GM18861 (cell line): ENCODE results near the gene RING1.

Experiments used
- ATAC-seq: cut with Tn5 transposase; IDR thresholded peaks from one replicate; pipeline ENCODE4 v1.9.1; 2021; ENCODE audit not compliant: unreplicated experiment

The RING1 gene

GRCh38 chr6:33208091-33208967 lies at the start of gene RING1:
RING1 (plus strand) TSS chr6:33208500; CDS start chr6:33208823, 323 bp downstream.
- ATAC-seq = peak; percentile 39

- ATAC-seq = no peak
Observed at GRCh38 chr6:33160096-33160495, 48.2 kb upstream of the RING1 start.

GRCh38 chr6:33160728-33161344 lies 47.5 kb upstream of the RING1 start:
- no peak for ATAC-seq

GRCh38 chr6:33161354-33162331 lies 46.7 kb upstream of the RING1 start:
- ATAC-seq = no peak

- ATAC-seq = no peak
Observed at GRCh38 chr6:33163540-33163939, 44.8 kb upstream of the RING1 start.

- ATAC-seq = no peak
Observed at GRCh38 chr6:33164176-33164575, 44.1 kb upstream of the RING1 start.

GRCh38 chr6:33164665-33165373 lies 43.5 kb upstream of the RING1 start:
- no peak for ATAC-seq

- ATAC-seq = no peak
Observed at GRCh38 chr6:33165581-33166258, 42.6 kb upstream of the RING1 start.

- ATAC-seq = no peak
Observed at GRCh38 chr6:33166363-33166762, 41.9 kb upstream of the RING1 start.

GRCh38 chr6:33166811-33167210 lies 41.5 kb upstream of the RING1 start:
- ATAC-seq = no peak

GRCh38 chr6:33167374-33168283 lies 40.7 kb upstream of the RING1 start:
- no peak for ATAC-seq

GRCh38 chr6:33168284-33168601 lies 40.1 kb upstream of the RING1 start:
- ATAC-seq = no peak

GRCh38 chr6:33168639-33169038 lies 39.7 kb upstream of the RING1 start:
- no peak for ATAC-seq

- no peak for ATAC-seq
Observed at GRCh38 chr6:33169291-33170175, 38.8 kb upstream of the RING1 start.

- no peak for ATAC-seq
Observed at GRCh38 chr6:33170176-33171015, 37.9 kb upstream of the RING1 start.

- ATAC-seq = no peak
Observed at GRCh38 chr6:33171016-33171879, 37.1 kb upstream of the RING1 start.
